Stomach (tissue), 9 donors: ENCODE measurements around the gene REC114. TPM values are rescaled to one million over a fixed set of nuclear protein-coding genes. Genes with fewer than 3 reads are reported as not detected.
A peak's percentile ranks its signal among the peaks of the same experiment; 100 is the strongest.

Experiments
- DNase-seq, 2 donors: peaks; one replicate each; pipeline versions ENCODE4 v3.0.0 to v3.0.0-alpha.2; 2013 to 2019
- H3K27ac ChIP-seq, 5 donors: fragments of 200-600 bp in 4 of 5; sonication (generic) in 4 of 5; one replicate each; pipeline ENCODE4 v1.5.1; 2013 to 2019; ENCODE audit warnings: mild to moderate bottlenecking in 1 of 5, moderate library complexity in 1 of 5
- H3K27me3 ChIP-seq, 3 donors: fragments of 200-600 bp; sonication (generic); one replicate each; pipeline ENCODE4 v1.5.1; 2017 to 2019; ENCODE audit warnings: mixed run types in 1 of 3
- H3K36me3 ChIP-seq, 4 donors: fragments of 200-600 bp; sonication (generic); 1 replicate in 3 of 4; 2 replicates in 1 of 4; pipeline ENCODE4 v1.5.1; 2016 to 2019
- H3K4me1 ChIP-seq, 4 donors: fragments of 200-600 bp; sonication (generic); one replicate each; pipeline ENCODE4 v1.5.1; 2016 to 2019
- H3K4me3 ChIP-seq, 4 donors: fragments of 200-600 bp; sonication (generic) in 3 of 4; one replicate each; pipeline ENCODE4 v1.5.1; 2016 to 2019; ENCODE audit warnings: mild to moderate bottlenecking in 1 of 4
- H3K9me3 ChIP-seq, 4 donors: fragments of 200-600 bp; sonication (generic); one replicate each; pipeline ENCODE4 v1.5.1; 2016 to 2019
- EP300 ChIP-seq: sonication (generic); formaldehyde crosslinking; IDR thresholded peaks from one replicate; pipeline ENCODE4 v1.6.1; 2017; ENCODE audit warnings: antibody characterized with exemption
- POLR2A ChIP-seq, 4 donors: fragments of 450-650 bp; IDR thresholded peaks; one replicate each; pipeline ENCODE4 v1.6.1; 2016; ENCODE audit warnings: antibody characterized with exemption in 4 of 4, control low read depth in 2 of 4, mild to moderate bottlenecking in 1 of 4, moderate library complexity in 1 of 4
- POLR2AphosphoS5 ChIP-seq, 3 donors: sonication (generic); formaldehyde crosslinking; IDR thresholded peaks; one replicate each; pipeline ENCODE4 v1.6.1; 2016; ENCODE audit warnings: antibody characterized with exemption in 3 of 3
- WGBS, 5 donors: extraction: QIAGEN DNeasy Blood & Tissue Kit in 3 of 5; methylation state at CpG; one replicate each; pipeline versions ENCODE4 v1.1.5 to v1.1.7; 2013 to 2018; 5-methylcytosine and 5-hydroxymethylcytosine counted together
- intact Hi-C: fragments of 100-400 bp; cut with DNase I; formaldehyde crosslinking; loops from one replicate; pipeline ENCODE4 v1.15.1; 2023; ENCODE audit warnings: low total_unique reads
- polyA plus RNA-seq, 3 donors: library from polyadenylated mRNA; stranded (reverse); fragments of 200-250 nt; gene quantifications; one replicate each; pipeline ENCODE4 v1.2.3, GENCODE V29; 2013
- total RNA-seq, 5 donors: library from RNA; depleted of rRNA; stranded (reverse); fragments of >200 nt; gene quantifications; one replicate each; pipeline versions ENCODE4 v1.1.0 to v1.2.3, GENCODE V29; 2014 to 2016
- TF ChIP-seq, protein P1 (sequence below), 7 experiments: fragments of 450-650 bp in 4 of 7; fragments of 200-600 bp in 3 of 7; sonication (generic) in 3 of 7; IDR thresholded peaks; one replicate each; pipeline ENCODE4 v1.5.1; 2016 to 2019; ENCODE audit warnings: antibody characterized with exemption in 7 of 7, control low read depth in 2 of 7, mild to moderate bottlenecking in 1 of 7
- donor health status: healthy with polysubstance abuse.
- donor health status: Bipolar disorder and iron deficiency.
- donor health status: healthy.

Gene REC114
- total and polyA plus RNA-seq, 8 donors, result not detected

DNA sequence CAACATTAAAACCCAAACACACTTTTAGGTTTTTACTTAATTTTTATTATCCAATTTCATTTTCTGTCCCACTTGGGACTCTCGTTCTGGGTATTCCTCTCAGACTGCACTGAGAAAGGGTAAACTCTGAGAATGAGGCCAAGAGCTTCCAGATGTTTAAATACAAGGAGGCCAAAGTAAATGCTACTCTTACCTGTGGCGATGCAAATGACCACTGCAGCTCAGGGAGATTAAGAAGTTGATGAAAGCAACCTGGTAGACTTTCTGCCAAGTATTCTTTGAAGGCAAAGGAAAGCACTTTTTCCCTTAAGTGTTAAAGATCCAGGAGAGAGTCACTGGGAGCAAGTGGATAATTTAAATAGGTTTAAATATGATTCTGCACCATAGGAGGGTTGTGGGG lies 151.1 kb downstream of the REC114 start:
- Histone ChIP-seq H3K4me1 (peaks cover 38 to 70% (median 54%) of the 10 kb centered on the region in 4 donors), H3K36me3 (peaks cover 6 to 34% (median 32%) of the 10 kb centered on the region in 4 donors), H3K27me3 (no peaks in the 10 kb centered on the region), H3K27ac (no peak overlapping the region), H3K4me3 (no peak overlapping the region), H3K9me3 (no peaks in the 10 kb centered on the region)
- TF ChIP-seq, protein P1, sequence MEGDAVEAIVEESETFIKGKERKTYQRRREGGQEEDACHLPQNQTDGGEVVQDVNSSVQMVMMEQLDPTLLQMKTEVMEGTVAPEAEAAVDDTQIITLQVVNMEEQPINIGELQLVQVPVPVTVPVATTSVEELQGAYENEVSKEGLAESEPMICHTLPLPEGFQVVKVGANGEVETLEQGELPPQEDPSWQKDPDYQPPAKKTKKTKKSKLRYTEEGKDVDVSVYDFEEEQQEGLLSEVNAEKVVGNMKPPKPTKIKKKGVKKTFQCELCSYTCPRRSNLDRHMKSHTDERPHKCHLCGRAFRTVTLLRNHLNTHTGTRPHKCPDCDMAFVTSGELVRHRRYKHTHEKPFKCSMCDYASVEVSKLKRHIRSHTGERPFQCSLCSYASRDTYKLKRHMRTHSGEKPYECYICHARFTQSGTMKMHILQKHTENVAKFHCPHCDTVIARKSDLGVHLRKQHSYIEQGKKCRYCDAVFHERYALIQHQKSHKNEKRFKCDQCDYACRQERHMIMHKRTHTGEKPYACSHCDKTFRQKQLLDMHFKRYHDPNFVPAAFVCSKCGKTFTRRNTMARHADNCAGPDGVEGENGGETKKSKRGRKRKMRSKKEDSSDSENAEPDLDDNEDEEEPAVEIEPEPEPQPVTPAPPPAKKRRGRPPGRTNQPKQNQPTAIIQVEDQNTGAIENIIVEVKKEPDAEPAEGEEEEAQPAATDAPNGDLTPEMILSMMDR (IDR thresholded peaks at IDR 0.05), result no peak
- TF ChIP-seq EP300, result no peak
- TF ChIP-seq POLR2AphosphoS5 (IDR thresholded peaks at IDR 0.05), result no peak
- no peak for TF ChIP-seq POLR2A (IDR thresholded peaks at IDR 0.05)
- 34 to 55% (median 35%) methylated on average over 2 of the region's 2 CpGs for WGBS, 5 donors
- no peak for DNase-seq
- intact Hi-C loops, result no loop called here

DNA sequence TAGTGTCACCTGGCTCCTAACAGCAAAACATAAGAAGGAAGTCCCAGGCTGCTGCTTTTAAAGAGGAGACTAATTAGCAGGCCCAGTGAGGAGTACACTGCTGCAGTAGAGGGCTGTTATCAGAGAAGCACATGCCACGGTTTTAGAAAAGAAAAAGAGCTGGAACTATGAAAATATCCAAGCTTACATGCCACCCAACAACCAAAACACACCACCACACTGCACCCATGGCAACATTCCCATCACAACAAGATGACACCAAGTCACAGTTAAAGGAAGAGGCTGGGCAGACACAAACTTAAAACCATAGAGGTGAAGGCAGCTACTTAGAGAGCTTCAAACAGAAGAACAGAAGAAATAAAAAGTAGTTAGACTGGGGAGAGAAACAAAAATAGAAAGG lies 153.2 kb downstream of the REC114 start:
- WGBS, 5 donors, result 18 to 31% (median 26%) methylated on average over 1 of the region's 1 CpG
- Histone ChIP-seq H3K36me3 (peaks cover 0 to 14% (median 11%) of the 10 kb centered on the region in 4 donors), H3K27me3 (no peaks in the 10 kb centered on the region), H3K27ac (peak overlapping the region in 1 of 5 donors; percentile 79), H3K4me3 (no peak overlapping the region), H3K9me3 (no peaks in the 10 kb centered on the region), H3K4me1 (peaks cover 49 to 89% (median 72%) of the 10 kb centered on the region in 4 donors)
- no peak for DNase-seq
- intact Hi-C loops, result no loop called here
- no peak for TF ChIP-seq POLR2AphosphoS5 (IDR thresholded peaks at IDR 0.05)

DNA sequence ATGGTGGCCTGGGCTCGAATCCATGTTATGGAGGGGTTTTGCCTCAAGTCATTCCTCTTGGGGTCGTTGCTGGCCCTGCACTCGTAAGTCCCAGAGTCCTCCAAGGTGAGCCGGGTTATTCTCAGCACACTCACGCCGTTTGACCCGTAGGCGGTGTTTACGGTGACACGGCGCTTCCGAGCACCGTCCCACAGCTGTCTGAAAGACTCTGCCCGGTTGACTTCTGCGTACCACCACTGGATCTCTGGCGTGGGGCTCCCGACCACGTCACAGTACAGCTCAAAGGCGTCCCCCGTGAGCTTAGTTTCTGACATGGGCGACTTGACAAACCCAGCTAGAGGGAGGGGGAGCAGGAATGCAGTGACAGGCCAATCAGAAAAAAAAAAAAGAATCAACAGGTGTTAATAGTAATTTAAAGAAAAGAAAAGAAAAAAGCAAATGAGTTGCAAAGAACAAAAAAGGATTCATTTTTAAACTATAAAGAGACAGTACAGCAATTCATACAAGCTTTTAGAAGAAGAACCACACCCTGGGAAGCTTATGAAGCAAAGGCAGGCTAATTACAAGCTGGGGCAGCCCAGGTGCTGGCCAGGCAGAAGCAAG lies 154.2 kb downstream of the REC114 start:
- Histone ChIP-seq H3K27ac (peak overlapping the region in 1 of 5 donors; percentile 79), H3K4me1 (peaks cover 59 to 93% (median 81%) of the 10 kb centered on the region in 4 donors)
- intact Hi-C loops, result no loop called here

DNA sequence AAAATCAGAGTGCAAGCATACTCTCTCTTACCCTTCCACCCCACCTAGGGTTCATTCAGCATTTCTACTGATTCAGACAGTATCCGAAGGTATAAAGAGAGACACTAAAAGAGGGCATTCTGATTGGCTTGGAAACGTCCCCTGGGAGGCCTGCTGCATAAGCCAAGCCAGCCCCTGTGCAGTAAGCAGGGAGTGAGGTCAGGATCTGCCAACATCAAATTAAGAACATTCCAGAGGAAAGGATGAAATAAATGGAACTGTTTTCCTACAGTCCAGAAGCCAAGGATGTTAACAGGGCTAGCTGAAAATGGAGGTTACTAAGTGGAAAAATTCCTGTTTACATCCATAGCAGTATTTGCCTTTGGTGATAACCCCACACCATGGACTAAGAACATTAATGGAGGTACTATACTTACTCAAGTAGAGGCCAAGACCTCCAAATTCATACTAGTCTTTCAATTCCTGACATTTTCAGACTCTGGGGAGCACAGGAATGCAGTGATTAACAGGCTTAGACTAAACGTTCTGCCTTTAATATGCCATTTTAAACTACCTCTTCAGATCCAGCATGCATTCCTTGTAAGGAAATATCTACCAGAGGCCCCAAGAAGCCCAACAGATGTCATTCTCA lies 155.7 kb downstream of the REC114 start:
- Histone ChIP-seq H3K4me3 (no peak overlapping the region), H3K36me3 (peaks cover 0 to 4% (median 2%) of the 10 kb centered on the region in 4 donors), H3K9me3 (no peaks in the 10 kb centered on the region), H3K27ac (peak overlapping the region in 4 of 5 donors; percentile 13 to 79 (median 63)), H3K27me3 (no peaks in the 10 kb centered on the region), H3K4me1 (peaks cover 73 to 99% (median 87%) of the 10 kb centered on the region in 4 donors)
- intact Hi-C loops, result no loop called here
- peak in 1 of 2 donors; percentile 22 for DNase-seq
- TF ChIP-seq EP300 (no peak), POLR2A (IDR thresholded peaks at IDR 0.05) (no peak), POLR2AphosphoS5 (IDR thresholded peaks at IDR 0.05) (no peak)
- TF ChIP-seq, protein P1 (IDR thresholded peaks at IDR 0.05), result no peak
- 26 to 42% (median 38%) methylated on average over 3 of the region's 3 CpGs for WGBS, 5 donors

More for the DNA sequence above, 154.2 kb downstream of the REC114 start:
- no peaks in the 10 kb centered on the region for H3K9me3 ChIP-seq
- H3K36me3 ChIP-seq, result peaks cover 0 to 4% (median 2%) of the 10 kb centered on the region in 4 donors
- no peak for TF ChIP-seq POLR2A (IDR thresholded peaks at IDR 0.05)
- TF ChIP-seq EP300, result no peak
- TF ChIP-seq, protein P1 (IDR thresholded peaks at IDR 0.05), result no peak
- TF ChIP-seq POLR2AphosphoS5 (IDR thresholded peaks at IDR 0.05), result no peak
- 91 to 96% (median 94%) methylated on average over 21 of the region's 21 CpGs for WGBS, 5 donors
- H3K27me3 ChIP-seq, result no peaks in the 10 kb centered on the region
- DNase-seq, result no peak
- no peak overlapping the region for H3K4me3 ChIP-seq
